NOMO-1 (cell line): Measurements from ENCODE around the gene CDH13.

Experiments
- DNase-seq, 2 experiments: peaks; one replicate each; lab custom pipeline; 2025; ENCODE audit not compliant: unreplicated experiment in 2 of 2; lab: John Stamatoyannopoulos, UW

CDH13 gene

DNA sequence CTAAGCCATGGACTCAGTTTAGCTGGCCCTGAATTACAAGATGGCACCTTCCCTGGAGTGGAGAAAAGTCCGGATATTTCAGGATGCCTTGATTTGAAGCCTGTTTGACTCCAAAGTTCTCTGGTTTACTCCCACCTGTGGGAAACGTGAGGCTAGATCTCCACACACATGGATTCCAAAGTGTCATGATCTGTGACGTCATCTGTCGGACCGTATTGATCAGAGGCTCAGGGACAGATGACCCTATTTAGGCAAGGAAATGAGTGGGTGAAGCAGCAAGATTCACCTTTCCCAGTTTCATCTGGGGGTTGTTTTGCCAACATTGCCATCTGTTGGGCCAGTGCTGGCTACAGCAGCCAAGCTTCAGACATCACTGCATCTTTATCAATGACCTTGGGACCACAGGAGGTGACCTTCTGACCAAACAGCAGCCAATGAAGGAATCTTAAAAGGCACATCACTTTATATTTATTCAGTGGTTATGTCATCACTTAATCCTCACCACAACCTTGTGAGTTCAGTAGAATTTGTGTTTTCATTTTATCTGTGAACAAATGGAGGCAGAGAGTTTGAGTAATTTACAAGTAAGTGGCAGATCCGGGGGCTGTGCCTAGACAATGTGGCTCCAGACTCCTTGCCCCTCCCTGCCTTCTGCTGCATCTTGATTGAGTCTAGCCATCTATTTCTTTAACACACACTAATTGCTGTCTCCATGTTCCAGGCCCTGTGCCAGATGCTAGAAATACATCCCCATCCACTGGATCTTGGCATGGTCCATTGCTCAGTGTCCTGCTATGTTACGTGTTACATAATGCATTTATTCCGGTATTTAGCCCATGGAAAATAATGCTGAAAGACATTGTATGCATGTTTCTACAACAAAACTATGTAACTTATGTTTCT is 1.5 kb upstream of the CDH13 start:
- no peak for DNase-seq

DNA sequence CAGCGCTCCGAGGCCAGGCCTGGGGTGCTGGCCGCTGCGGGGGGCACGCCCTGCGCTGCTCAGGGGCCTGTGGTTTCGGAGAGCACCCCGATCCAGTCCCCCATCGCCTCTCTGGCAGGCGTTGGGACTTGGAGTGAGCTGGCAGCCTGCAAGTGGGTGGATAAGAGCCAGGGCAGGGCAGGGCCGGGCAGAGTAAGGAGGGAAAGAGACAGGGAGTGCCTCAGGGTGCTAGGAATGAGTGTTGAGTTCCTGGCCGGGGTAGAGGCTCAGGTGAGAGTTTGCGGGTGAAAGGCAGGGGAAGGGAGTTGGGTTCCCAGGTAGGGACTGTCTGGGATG is 1.3 kb downstream of the CDH13 start:
- no peak for DNase-seq

DNA sequence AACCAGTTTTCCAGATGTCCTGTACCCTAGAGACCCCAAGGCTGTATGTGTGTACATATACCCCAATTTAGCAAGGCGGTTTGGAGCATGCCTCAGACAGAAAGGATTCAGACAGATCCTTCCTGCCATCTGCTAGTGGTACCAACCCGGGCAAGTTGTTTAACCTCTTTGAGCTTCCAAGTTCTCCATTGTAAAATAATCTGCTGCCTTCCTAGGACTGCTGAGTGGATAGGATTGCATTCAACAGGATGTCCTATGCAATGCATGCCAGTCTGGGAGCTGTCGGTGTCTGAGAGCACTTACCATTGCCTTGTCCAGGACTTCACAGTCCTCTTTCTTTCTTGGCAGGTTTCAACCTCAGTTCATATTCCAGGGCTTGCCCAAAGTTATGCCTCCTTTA is 1.9 kb downstream of the CDH13 start:
- no peak for DNase-seq

DNA sequence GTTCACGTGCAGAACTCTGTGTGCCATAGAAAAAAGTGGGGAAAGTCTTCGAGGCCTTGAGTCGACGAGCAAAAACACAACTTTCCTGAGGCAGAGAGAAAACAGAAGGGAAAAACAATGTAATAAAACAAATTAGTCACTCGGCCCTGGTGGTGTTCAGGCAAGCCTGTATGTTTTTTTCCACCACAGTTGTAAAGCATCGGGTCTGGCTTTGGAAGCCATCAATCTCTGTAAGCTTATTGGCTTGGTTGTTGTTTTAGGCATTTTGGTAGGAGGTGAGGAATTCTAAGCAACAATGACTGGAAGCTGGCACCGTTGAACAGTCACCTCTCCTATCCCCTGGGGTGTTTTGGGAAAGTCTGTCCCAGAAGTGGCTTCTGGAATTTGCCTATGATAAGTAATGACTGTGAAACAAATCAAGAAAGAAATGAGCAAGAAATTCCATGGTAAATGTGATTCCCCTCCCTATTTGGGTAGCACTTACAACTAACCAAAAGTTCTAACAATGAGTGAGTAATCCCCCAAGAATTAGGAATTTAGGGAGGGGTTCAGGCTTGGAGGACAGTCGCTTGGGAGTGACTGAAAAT is 2.8 kb downstream of the CDH13 start:
- DNase-seq = no peak

DNA sequence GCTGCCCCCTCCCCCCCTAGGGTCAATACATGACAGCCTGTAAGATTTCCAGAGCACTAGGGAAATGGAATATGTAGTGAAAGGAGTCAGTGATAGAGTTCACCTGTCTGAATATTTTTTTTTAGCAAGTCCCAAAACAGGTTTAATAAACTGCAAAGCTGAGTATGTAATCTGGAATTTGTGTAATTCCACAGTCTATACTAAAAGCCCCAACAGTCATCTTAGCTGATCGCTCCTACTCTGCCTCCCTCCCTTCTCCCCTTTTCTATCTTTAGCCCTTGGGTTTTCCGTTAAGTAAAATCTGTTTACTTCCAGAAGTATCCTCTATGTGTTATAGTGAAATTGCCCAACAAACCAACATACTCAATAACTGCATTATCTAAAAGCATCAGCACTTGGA is 3.5 kb downstream of the CDH13 start:
- no peak for DNase-seq

DNA sequence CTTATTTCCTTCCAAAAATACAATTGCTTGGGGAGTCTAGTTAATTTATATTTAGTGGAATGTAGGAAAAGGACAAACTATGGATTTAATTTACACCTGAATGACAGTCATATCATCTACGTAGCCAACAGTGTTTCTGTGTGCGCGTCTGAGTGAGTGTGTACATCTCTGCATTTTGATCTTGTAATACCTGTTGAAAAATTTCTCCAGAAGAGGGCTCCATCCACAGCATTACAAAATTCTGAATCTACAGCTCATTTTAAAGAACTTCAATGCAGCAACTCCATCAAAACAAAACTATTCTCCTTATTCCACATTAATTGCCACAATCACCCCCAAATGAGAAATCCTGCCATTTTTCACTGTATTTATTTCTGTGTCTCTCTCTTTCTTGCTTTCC is 3.9 kb downstream of the CDH13 start:
- DNase-seq = no peak

DNA sequence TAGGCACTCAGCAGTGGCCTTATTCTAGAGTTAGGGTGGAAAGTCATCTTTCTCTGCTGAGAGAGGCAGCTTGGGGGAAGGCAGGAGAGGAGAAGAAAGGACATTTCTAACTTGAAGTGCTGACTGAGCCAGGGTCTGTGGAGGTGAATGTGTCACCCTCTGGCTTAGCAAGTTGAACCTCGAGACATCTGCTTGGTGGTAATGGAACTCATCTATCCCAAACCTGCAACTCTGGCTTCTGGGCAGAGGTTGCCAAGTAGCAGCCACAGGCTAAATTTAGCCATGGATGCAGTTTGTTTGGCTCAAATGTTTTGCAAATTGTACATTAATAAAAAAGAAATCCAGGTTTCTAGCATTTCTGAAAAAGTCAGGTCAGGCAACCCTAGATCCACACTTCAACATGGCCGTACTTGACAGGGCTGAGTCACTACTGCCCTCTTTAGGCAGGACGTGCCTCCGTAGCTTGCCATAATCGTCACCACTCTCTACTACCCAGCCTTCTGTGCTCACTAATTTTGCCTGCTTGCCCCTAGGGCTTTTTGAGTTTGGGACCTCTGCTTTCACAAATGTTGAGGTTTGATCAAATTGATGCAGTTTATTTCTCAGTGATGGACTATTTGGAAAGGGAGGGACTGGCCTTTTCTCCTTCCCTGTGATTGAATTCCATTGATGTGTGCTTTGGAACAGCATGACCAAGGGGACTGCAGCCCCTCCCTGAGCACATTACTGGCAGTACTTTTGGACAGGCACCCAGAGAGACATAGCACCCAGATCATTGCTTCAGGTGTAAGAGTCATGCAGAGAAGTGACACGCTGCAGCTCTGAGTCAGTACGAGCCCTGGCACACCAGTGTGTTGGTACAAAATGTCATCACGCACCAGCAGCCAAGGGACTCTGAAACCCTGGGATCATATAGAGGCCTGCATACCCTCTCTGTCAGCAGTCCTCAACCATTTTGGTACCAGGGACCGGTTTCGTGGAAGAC is 5.2 kb downstream of the CDH13 start:
- no peak for DNase-seq

DNA sequence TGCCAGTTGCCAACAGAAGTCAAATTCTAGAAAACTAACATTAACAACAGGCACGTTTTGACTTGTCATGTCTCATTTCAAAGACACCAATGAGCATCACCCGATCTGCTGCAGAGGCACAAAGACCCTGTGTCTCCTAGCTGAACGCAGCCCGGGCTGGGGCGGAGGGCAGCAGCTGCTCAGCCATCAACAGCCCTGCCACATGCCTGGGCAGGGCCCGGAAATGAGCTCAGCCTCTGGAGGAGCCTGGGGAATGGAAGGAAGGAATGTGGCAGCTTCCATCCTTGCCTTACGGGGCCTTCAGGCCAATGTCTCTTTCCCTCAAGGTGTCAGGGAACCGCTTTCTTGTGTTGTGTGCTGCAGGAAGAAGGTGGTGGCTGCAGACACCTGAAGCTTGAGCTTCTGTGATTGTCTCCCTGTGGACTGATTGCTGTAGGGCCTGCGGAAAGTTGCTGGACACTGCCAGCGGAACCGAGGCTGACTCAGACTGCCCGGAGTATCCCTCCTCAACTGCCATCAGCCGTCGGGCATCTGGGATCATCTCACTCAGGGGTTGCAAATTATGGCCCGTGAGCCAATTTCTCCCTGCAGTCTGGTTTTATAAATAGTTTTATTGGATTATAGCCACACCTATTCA is 7.3 kb downstream of the CDH13 start:
- no peak for DNase-seq

DNA sequence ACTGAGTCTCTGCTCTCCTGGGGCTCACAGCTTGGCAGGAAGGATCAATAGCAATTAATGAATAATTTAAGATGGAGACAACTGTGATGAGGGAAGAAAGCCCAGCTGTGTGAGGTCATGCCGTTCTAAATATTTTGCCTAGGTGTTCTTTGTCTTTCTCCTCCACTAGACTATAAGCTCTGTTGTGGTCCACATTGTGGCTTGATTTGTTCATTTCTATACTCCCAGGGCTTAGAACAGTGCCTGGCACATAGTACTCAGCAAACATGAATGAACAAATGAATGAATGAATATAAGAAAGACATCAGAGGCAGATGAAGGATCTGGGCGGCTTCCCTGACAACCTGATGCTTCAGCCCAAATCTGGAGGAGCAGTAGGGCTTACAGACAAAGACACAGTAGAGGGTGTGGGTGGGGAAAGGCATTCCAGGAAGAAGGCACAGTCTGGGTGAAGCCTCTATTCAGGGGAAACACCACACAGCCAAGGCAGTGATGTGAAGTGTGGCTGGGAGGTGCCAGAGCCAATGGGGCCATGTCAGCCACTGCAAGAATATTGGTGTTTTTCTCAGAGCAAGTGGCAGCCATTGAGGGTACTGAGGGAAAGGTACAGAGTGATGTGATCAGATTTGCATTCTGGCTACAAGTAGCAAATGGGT is 8.3 kb downstream of the CDH13 start:
- no peak for DNase-seq

DNA sequence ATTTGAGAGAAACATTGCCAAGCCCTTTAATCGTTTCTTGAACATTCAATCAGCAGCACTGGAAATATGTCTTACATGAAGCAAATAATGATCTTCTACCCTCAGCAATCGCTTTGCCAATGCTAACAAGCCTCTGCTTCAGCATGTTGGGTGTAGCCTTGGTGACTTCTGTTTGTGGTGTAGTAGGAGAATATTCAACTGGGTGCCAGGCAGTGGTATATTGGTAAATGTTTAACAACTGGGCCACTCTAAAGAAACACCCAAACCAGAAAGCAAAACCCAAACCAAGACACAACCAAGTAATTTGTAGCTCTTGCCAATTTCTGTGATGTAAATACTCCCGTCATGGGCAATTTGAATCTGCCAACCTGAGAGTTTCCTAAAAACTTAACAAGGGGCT is 9.7 kb downstream of the CDH13 start:
- DNase-seq = no peak

DNA sequence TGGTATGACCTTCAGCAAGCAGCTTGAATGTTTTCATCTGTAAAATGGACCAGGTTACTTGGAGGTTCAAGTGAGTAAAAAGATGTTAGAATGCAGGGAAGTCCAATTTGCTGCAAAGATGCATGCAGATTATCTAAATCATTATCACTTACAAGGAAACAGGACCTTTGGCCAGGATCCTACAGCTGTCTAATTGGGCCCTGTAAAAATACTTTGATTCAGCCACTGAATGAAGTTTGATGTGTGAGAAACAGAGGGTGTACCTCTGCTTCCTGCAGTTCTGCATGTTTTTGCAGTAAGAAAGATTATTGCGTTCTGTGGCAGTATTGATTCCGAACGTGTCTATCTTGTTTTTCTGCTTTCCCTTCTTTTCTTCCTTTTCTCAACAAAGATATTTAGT is 10.2 kb downstream of the CDH13 start:
- DNase-seq = no peak

DNA sequence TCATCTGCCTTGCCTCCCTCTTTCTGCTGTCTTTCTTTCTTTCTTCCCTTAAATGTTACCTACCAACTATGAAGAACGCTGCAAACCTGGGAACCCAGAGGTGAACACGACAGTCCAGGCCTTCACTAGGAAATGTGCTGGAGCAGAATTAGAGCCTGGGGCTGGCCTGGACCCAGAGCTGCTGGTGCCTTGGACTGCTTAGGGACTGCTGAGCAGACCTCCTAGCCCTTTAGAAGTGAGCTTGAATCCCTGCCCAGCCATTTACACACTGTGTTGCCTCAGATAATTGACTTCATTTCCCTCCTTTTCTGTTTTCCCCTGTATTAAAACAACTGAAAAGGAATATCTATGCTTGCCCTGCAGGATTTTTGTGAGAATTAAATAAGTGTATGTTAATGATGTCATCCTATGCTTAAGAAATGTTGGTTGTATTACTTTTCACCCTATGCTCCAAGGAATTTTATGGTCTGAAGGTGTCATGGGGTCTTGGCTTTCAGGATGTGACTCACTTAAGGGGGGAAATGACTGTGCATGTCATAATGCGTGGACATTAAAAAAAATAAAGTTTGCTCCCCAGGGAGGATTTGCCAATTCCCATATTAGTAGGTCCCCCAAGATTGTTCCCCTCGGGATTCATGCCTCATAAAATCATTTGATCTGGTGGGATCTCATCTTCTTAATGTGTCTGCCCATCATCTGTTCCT is 11.5 kb downstream of the CDH13 start:
- no peak for DNase-seq

DNA sequence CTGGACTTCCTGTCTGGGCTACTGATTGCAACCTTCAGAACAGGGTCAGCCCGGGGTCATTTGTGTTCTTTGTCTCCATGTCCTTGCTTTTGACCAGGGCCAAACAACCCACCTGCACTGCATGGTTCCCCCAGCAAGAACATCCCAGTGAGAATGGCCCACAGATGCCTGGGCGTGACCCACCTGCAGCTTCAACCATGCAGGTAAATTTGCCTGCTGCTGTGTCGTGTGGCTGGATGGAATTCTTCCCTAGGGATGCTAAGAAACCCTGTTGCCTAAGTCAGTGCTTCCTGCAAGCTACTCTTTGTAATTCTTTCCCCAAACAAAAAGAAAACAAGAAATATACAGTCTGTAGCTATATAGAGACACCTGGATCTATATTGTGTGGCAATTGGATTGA is 12.5 kb downstream of the CDH13 start:
- DNase-seq = no peak

DNA sequence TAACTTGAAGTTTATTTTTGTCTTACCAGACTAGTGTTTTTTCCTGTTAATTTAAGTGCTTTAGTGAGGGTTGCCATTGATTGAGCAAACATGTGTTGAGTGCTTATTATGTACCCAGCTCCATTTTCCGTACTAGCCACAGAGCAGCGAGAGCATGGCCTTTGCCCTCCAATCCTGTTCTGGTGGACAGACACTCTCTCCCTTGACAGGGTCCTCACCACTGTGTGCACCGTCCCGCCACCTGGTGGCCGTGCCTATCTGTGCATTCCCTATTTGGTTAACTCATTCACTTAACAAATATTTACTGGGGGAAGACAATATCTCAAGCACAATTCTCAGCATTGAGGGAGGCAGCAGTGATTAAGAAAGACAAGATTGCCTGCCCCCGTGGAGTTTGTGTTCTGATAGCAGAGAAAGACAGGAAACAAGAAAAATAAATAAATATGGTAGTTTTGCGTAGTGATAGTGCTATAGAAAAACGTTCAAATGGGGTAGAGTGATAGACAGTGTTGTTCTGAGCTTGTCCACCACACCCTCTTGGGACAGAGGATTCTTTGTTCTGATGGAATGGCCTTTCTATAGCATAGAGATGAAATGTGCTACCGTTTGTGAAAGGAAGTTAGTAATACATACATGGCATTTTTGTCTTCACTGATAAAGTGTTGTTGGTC is 13.0 kb downstream of the CDH13 start:
- no peak for DNase-seq

DNA sequence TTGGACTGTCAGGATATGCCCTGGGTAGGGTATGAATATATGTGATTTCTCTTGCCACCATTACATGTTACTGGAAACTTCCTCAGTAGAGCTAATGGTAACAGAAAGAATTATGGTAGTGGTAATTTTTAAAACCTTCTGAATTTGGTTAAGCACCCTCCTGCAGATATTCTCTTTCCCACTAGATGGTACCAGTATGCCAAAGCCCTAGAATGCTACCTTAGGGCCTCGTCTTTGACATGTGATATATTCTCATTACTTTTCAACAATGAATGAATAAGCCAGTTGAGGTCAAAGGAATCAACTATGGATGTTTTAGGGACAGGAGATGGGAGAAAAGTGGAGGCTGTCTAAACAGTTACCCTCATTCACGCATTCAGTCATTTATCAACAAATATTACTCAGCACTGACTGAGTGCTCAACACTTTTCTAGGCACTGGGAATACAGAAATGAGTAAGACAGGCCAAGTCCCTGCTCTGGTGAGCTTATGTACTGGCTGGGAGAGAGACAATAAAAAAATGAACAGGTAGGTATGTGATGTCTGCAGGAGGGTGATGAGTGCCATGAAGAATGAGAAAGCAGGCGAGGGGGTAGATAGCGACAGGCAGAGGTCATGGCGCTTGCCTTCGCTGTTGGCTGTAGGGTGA is 14.7 kb downstream of the CDH13 start:
- DNase-seq = no peak

DNA sequence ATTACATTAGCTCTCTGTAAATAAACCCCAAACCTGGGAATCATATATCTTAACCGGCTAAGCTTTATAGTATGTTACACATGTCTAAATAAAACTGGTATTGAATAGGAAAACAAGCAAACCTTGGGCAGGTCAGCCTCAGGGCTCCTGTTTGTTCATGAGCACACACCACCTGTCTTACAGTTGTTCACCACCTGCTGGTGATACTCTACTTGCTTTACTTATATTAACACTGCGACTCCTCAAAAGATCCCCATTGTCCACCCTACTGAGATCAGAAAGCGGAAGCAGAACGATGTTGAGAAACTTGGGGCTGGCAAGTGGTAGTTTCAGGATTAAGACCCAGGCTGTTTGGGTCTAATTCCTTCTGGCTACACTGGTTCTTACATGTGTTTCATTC is 16.4 kb downstream of the CDH13 start:
- DNase-seq = no peak

DNA sequence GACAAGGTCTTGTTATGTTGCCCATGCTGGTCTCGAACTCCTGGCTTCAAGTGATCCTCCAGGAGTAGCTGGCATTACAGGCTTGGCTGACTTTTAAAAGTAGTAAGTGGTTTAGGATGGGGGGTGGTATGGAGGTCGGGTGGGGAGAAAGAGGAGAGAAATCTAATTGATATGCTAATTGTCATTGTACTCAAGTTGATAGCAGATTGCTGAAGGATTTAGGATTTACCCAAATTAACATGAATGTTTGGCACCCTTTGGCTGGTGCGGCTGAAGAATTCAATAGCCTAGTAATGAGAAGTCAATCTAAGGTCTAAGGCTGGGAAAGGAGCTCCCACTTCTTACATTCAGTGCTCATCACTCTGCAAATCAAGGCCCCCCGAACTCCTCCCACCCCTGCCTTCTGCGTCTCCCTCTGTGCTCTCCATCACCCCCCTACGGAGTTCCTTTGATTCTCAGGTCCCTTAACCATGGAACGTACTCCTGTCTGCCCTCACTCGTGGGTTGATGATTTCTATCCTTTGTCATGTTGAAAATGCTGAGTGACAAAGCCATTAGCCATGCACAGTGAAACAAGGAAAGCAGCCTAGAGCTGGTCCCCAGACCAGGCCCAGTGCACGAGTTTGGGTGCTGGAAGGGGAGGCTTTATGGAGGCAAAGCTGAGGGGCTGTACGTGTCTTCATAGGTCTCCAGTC is 17.3 kb downstream of the CDH13 start:
- DNase-seq = no peak

DNA sequence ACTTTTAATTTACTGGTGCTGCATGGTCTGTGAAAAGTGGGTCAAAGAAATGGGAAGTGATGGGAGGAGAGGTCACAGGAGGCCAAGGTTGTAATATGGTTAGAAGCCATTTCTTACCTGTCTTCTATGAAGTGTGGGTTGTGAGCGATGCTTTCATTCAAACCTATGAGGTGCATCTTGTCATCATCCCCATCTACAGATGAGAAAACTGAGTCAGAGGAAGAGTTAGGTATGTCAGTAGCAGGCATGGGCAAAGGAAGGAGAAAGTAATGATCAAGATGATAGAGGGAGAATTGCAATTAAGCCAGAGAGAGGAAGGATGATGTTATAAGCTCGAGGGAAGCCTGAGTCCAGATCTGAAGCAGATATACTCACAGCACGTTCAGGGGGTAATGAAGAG is 19.7 kb downstream of the CDH13 start:
- DNase-seq = no peak
